Tongue (tissue), 2 donors: Measurements from ENCODE around the gene PAX6. TPM values are rescaled to one million over a fixed set of nuclear protein-coding genes. Genes with fewer than 3 reads are reported as not detected.
A peak's percentile ranks its signal among the peaks of the same experiment; 100 is the strongest.

ENCODE experiments used
- DNase-seq: peaks from one replicate; pipeline ENCODE4 v3.0.0-alpha.2; 2015
- total RNA-seq: library from RNA; depleted of rRNA; stranded (reverse); fragments of >200 nt; gene quantifications from one replicate; pipeline ENCODE4 v1.2.3, GENCODE V29; 2014

Gene PAX6
- total RNA-seq, 1 donor from 2014 or later, result 0.92 TPM

- no peak for DNase-seq
These were observed 11.2 kb upstream of the PAX6 start for GRCh38 chr11:31822175-31822926.

- DNase-seq, result no peak
These were observed 10.6 kb upstream of the PAX6 start for GRCh38 chr11:31821766-31822165.

GRCh38 chr11:31821235-31821764 is 10.2 kb upstream of the PAX6 start:
- DNase-seq, result no peak

- DNase-seq, result no peak
These were observed 9.3 kb upstream of the PAX6 start for GRCh38 chr11:31820438-31820818.

- DNase-seq, result no peak
These were observed 8.7 kb upstream of the PAX6 start for GRCh38 chr11:31819621-31820437.

GRCh38 chr11:31818874-31819331 is 7.8 kb upstream of the PAX6 start:
- DNase-seq, result no peak

GRCh38 chr11:31818425-31818755 is 7.3 kb upstream of the PAX6 start:
- DNase-seq, result no peak

GRCh38 chr11:31817621-31818424 is 6.7 kb upstream of the PAX6 start:
- no peak for DNase-seq

GRCh38 chr11:31817054-31817620 is 6.0 kb upstream of the PAX6 start:
- no peak for DNase-seq

- no peak for DNase-seq
These were observed 5.4 kb upstream of the PAX6 start for GRCh38 chr11:31816468-31817053.

GRCh38 chr11:31815711-31816467 is 4.8 kb upstream of the PAX6 start:
- DNase-seq, result no peak

GRCh38 chr11:31814176-31814868 is 3.2 kb upstream of the PAX6 start:
- no peak for DNase-seq

- no peak for DNase-seq
These were observed 2.5 kb upstream of the PAX6 start for GRCh38 chr11:31813391-31814175.

GRCh38 chr11:31812383-31813381 is 1.6 kb upstream of the PAX6 start:
- DNase-seq, result no peak

- peak; percentile 62 for DNase-seq
These were observed 1.0 kb downstream of the PAX6 start for GRCh38 chr11:31809857-31810778.

GRCh38 chr11:31809541-31809856 is 1.6 kb downstream of the PAX6 start:
- DNase-seq, result no peak
